Activated CD8-positive, alpha-beta memory T cell treated with anti-CD3 and anti-CD28 coated beads, Interleukin-2, amount 50 U/mL, for 1 hour (primary cell): ENCODE data around the gene CPAMD8.

Experiments
- DNase-seq: peaks from one replicate; pipeline ENCODE4 v3.0.0-alpha.2; 2020; ENCODE audit errors: extremely low read depth

Gene CPAMD8

GRCh38 chr19:17026706-17027534 lies at the start of gene CPAMD8:
Gene CPAMD8, minus strand, starts transcription at chr19:17026810. Its CDS starts 168 bp downstream, at chr19:17026642.
- no peak for DNase-seq

- no peak for DNase-seq
These were observed 49.4 kb upstream of the CPAMD8 start for GRCh38 chr19:17075864-17076542.

- peak; percentile 99 for DNase-seq
These were observed 48.6 kb upstream of the CPAMD8 start, which contains the start of the genes HAUS8 and MYO9B for GRCh38 chr19:17075035-17075863. Gene HAUS8, minus strand, starts transcription at chr19:17075452. Its CDS starts 30 bp downstream, at chr19:17075422. Gene MYO9B, plus strand, starts transcription at chr19:17075777. Its CDS starts 25,941 bp downstream, at chr19:17101718.

GRCh38 chr19:17074634-17075034 lies 48.0 kb upstream of the CPAMD8 start:
- no peak for DNase-seq

- DNase-seq = no peak
These were observed 47.4 kb upstream of the CPAMD8 start for GRCh38 chr19:17073869-17074633.

GRCh38 chr19:17070912-17071311 lies 44.3 kb upstream of the CPAMD8 start:
- no peak for DNase-seq

- no peak for DNase-seq
These were observed 43.8 kb upstream of the CPAMD8 start for GRCh38 chr19:17070421-17070820.

GRCh38 chr19:17069193-17069592 lies 42.6 kb upstream of the CPAMD8 start:
- no peak for DNase-seq

GRCh38 chr19:17063428-17063827 lies 36.8 kb upstream of the CPAMD8 start:
- no peak for DNase-seq

- DNase-seq = no peak
These were observed 35.1 kb upstream of the CPAMD8 start for GRCh38 chr19:17061691-17062090.

GRCh38 chr19:17061205-17061604 lies 34.6 kb upstream of the CPAMD8 start:
- no peak for DNase-seq

GRCh38 chr19:17060802-17061201 lies 34.2 kb upstream of the CPAMD8 start:
- no peak for DNase-seq

- no peak for DNase-seq
These were observed 31.6 kb upstream of the CPAMD8 start for GRCh38 chr19:17058236-17058635.

- DNase-seq = no peak
These were observed 29.0 kb upstream of the CPAMD8 start for GRCh38 chr19:17055636-17056035.

GRCh38 chr19:17054746-17055145 lies 28.1 kb upstream of the CPAMD8 start:
- no peak for DNase-seq

- DNase-seq = no peak
These were observed 25.8 kb upstream of the CPAMD8 start for GRCh38 chr19:17052439-17052838.

- no peak for DNase-seq
These were observed 23.2 kb upstream of the CPAMD8 start for GRCh38 chr19:17049711-17050280.

- DNase-seq = no peak
These were observed 22.4 kb upstream of the CPAMD8 start for GRCh38 chr19:17048885-17049453.

GRCh38 chr19:17045907-17046502 lies 19.4 kb upstream of the CPAMD8 start:
- DNase-seq = no peak

- DNase-seq = no peak
These were observed 17.1 kb upstream of the CPAMD8 start for GRCh38 chr19:17043744-17044143.
